HG03469 (cell line): ENCODE measurements around the gene UMODL1.

ENCODE experiments used
- ATAC-seq: cut with Tn5 transposase; IDR thresholded peaks from one replicate; pipeline ENCODE4 v1.9.1; 2021; ENCODE audit warnings: mild to moderate bottlenecking, moderate library complexity, moderate number of reproducible peaks; ENCODE audit not compliant: unreplicated experiment

UMODL1 gene

DNA sequence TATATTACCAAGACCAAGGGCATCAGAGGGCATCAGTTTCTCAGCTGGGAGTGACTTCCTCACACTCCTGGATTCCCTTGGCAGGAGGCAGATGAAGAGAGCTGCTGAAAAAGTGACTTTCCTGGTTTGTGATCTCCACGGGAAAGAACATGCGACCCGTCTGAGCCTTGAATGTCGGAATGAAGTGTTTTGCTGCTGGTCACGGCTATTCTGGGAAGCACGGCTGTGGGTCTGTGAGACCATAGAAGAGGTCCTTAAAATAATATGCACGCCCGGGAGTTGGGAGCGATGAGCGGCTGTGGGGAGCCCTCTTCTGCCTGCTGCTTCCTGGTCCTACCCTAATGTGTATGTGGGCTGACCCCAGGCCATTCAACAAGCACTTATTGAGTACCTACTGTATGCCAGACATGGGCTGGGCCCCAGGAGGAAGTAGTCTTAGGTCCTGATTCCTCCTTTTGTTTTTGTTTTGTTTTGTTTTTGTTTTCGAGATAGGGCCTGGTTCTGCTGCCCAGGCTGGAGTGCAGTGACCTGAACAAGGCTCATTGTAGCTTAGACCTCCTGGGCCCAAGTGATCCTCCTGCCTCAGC, 13.2 kb upstream of the UMODL1 start:
- no peak for ATAC-seq

DNA sequence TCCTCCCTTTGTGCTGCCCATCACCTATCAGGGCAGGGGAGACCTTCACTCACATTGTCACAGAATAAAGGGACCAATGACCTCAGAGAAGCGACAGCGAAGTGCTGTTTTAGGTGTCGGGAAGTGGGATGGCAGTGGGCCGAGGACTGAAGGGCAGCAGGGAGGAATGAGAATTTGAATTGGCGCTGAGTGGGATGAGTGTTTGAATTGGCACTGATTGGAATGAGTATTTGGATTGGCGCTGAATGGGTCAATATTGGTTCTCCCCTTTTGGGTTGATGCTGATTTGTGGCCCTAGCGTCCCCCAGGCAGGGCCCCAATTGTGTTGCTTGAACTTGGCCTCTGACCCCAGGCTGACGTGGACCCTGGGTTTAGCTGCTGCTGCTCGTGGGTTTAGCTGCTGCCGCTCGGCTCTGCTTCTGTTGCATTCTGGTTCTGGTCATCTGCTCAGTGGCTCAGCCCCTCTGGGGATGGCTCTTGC, 12.4 kb upstream of the UMODL1 start:
- no peak for ATAC-seq

DNA sequence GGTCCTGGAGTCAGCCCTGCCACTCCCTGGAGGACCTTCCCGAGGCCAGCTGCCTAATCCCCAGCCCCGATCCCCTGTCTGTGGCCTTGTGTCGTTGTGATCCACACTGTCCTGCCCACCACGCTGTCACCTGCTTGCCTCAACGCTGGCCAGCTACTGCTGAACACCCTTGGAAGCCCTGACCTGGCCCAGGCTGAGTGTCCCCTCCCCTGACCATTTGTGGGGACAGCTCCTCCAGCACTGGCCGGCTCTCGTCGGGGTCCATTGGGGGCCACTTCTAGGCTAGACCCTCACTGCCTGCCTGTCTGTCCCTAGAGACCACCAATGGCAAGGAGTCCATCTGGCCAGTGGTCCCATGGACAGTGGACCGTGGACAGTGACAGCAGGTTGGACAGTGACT, 12.0 kb upstream of the UMODL1 start:
- ATAC-seq: no peak

DNA sequence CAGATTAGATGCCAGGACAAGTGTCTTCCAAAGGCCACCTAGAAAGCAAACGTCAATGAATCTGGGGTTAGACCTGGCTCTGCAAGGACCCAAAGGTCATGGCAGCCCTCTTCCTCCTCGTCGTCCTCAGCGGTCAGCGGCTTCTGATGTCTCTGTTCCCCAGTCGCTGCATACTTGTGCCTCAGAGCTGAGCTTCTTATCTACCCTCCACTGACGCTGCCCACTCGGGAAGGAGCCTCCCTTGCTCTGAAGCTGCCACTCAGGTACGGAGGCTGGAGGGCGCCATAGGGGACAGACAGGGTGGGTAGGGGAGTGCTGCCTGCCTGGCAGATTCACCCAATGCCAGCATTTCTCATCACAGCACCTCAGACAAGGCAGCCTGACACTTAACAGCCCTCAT, 11.4 kb upstream of the UMODL1 start:
- no peak for ATAC-seq

DNA sequence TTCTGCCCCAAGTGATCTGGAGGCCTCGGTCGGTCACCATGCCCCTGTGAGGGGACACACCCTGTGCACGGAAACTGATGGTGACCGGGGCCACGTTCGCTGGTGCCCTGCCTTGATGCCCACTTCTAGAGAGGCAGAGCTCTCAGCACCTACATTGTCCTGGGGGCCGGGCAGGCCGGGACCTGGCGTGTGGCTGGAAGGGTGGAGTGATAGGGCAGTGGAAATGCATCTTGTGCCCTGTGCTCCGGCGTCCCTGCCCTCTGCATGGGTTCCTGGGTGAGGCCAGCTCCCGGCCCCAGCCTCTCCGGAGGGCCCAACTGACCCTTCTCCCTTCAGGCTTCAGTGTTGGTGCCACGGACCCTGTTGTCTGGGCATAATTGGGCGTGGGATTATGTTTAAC, 11.0 kb upstream of the UMODL1 start:
- ATAC-seq: no peak

DNA sequence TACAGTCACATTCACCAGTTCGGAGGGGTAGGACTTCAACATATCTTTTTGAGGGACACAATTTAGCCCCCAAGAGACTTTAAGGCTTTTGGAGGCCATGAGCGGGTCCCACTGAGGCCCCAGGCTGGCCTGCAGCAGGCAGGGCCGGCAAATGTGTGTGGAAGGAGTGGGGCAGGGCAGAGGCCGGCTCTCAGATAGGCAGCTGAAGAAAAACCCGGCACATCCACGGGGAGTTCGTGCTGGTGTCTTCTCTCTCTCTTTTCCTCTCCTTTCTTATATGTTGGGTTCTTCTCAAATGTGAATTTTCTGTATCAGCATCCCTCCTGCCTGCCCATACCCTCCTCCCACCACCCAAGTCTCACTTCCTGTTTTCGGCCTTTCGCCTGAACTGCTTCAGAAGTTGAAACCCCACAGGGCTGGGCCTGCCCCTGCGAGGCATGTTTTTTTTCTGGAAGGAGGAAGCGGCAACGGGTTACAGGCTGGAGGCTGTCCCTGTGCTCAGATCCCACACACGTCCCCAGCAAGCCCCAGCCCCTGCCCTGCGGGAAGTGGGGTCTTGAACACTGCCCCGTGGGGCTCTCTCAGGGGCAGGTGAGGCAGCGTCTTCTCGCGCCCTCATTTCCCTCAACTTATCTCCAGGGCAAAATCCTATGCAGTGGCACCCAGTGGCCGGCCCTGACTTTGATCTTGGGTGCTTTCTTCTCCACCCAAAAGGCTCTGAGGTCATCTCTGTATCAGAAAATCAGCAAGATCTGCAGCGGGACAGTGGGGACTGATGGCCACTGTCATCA, 9.7 kb upstream of the UMODL1 start:
- peak; percentile 26 for ATAC-seq

DNA sequence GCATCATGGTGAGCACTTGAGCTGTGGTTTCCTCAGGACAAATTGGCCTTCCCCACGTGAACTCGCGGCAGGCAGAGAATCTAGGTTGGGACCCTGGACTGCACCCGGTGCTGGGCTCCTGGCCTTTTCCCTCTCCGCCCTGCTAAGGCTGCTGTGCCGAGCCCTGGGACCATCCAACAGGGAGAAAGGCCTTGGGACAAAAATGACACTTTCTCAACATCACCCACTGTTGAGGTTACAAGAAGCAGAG, 9.2 kb upstream of the UMODL1 start:
- no peak for ATAC-seq

DNA sequence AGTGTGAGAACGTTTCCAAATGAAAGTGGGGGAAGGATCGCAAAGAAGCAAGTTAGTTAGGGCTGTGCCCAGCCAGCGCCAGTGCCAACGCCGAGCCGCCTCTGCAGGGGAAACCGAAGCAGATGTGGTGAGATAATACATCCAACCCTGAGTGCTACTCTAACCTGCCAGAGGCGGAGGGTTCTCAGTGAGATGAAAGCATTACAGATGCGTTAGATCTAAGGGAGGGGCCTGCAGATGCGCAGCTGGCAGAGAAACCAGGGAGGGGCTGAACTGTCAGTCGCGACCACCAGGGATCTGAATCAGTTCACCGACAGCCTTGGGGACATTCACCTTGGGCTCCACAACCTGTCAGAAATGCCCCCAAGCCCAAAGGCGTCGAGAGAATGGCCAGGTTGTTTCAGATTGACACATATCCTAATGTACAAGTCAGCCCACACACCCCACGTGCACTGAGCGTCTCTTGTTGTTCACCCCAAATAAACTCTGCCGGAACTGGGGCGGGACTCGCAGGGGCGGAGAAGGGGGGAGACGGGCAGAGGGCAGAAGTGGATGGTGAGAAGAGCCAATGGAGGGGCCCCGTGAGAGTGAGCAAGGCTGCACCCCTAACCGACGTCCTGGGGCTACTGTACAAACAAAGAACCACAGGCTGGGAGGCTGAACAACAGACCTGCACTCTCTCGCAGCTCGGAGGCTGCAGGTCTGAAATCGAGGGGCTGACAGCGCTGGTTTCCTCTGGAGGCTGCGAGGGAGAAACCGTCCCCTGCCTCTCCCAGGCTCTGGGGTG, 8.7 kb upstream of the UMODL1 start:
- ATAC-seq: peak; percentile 30

DNA sequence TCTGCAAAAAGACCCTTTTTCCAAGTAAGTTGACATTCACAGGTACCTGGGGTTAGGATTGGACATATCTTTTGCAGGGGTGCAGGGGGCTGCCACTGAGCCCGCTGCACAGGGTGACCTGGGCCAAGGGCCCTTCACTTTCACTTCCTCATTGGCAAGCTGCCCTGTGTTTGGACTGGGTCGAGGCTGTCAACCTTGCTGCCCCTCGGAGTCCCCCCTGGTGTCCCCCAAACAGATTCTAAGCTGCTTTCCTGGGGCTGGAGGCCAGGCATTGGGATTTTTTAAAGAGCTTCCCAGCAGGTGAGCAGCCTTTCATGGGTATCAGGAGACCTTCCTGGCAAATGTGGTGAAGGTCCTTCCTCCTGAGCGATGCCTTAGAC, 7.9 kb upstream of the UMODL1 start:
- no peak for ATAC-seq

DNA sequence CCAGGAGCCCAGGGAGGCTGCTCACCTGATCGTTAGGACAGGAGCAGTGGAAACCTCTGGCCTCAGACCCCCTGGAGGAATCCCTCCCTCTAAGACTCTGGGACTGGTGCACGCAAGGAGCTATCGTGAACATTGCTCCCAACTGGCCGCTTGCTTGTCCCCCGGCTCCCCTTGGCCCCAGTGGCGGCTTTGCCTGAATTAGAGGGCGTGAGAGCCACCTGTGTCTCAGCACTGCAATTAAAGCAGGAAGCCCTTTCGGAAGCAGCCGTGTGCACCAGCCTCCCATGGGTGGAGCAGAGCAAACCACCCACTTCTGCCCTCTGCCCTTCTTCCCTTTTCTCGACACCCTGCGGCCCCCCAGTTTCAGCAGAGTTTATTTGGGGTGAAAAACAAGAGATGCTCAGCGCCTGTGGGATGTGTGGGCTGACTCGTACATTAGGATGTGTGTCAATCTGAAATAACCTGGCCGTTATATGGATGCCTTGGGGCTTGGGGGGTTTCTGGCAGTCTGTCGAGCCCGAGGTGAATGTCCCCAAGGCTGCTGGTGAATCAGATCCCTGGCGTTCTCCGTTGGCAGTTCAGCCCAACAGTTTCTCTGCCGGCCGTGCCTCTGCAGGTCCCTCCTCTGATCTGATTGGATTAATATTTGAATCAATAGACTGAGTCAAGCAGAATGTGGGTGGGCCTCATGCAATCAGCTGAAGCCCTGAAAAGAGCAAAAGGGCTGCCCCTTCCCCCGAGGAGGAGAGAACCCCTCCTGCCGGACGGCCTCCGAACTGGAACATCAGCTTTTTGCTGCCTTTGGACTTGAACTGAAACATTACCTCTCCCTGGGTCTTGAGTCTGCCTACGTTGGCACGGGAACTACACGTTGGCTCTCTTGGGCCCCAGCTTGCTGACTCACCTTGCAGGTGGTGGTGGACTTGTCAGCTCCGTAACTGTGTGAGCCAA, 7.3 kb upstream of the UMODL1 start:
- ATAC-seq: no peak

DNA sequence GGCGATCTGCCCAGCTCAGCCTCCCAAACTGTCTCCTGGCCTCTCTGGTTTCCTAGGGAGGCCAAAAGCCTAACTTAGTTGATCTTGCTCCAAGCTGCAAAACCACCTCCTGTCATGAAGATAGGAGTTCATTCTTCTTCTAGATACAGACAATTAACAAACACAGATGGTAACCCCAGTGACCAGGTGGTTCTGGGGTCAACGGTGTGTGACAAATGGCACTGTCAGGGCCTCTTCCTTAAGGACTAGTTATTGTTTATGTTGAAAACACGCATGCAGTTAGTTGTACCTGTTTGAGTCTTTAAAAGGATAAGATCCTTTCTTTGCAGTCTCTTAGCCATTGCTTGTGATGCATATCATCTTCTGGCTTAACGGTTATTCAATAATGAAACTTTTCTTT, 4.6 kb upstream of the UMODL1 start:
- ATAC-seq: no peak

DNA sequence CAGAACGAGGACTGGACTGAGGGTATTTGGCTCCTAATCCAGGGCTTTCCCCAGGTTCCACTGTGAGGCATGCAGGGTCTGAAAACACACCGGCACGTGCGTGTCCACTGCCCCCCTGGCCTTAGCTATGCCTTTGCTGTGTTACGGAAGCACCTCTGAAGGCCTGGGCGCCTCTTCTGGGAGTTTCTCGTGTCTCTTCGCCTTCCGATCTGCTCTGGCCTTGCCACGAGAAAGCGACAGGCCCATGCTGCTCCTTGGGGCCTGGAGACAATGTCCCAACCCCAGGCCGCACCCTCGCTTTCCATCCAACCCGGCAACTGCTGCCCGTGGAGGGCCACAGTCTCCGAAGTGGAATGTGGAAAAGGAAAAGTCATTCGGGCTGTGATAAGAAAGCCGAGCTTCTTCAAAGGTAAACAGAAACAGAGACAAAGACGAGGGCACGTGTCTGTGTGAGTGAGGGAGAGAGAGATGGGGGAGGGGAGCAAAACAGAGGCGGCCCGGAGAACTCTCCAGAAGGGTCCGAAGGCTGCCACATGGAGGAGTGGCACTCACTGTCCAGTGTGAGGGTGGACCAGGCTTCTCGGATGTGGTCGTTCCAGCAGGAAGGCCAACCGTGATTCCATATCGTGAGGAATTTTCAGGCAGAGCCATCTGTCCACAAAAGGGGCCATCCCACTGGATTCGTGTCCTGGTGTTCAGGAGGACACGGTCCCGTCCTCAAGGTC, 3.4 kb upstream of the UMODL1 start:
- no peak for ATAC-seq

DNA sequence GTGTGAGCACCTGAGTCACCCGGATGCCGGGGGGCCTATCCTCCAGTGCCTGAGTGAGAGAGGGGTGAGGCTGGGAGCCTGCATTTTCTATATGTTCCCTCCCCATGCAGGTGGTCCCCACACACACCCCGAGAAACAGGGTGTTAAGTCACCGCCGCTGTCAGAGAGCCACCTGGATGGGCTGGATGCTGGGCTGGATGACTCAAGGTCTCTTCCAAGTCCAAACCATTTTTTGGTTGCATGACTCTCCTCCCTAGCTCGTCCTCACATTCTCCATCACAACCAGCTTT, 2.9 kb upstream of the UMODL1 start:
- ATAC-seq: no peak

DNA sequence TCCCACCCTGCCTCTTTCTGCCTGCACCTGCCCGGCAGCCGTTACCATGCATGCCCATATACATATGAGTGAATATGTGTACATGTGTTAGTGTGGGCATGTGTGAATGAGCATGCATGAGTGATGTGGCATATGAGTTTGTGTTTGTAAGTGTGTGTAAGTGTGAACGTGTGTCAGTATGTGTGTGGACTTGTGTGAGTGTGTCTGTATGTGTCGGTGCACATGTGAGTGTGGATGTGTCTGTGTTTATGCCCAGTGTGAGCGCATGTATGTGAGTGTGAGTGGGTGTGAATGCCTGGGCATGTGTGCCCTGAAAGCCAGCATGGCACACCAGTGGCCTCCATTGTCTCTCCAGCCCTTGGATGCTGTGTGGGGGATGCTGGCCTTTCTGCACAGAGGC, 2.5 kb upstream of the UMODL1 start:
- no peak for ATAC-seq

DNA sequence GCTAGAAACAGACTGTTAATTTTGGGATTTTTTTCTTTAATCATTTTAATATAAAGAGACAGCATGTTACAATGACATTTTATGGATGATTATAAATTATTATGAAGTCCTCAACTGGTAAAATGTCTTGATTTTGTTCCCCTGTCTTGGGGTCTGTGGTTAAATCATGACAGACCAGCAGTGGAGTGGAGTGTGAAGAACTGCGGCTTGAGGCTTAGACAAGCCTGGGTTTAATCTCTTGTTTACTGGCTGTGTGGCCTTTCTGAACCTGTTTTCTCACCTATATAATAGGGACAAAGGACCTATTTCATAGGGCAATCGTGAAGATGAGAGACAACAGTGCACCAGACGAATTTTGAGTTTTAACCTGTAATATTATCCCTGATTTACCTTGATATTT, 1.8 kb upstream of the UMODL1 start:
- no peak for ATAC-seq

DNA sequence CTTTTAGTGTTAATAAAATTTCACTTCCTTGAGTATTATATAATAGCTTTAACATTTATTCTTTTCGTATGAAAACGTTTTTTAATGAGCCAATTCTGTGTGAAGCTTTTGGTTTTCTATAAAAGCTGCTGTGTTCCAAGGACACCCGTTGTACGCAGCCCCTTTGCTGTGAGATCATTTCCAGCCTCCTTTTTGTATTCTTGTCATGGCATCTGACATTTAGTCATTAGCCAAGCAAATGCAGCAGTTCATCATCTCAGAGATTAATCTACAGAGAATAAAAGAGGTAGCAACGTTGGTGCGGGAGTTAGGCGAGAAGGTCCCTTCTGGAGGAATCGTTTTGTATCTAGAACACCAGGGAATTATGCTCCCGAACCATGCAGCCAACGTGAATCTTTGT, 1.3 kb upstream of the UMODL1 start:
- no peak for ATAC-seq

DNA sequence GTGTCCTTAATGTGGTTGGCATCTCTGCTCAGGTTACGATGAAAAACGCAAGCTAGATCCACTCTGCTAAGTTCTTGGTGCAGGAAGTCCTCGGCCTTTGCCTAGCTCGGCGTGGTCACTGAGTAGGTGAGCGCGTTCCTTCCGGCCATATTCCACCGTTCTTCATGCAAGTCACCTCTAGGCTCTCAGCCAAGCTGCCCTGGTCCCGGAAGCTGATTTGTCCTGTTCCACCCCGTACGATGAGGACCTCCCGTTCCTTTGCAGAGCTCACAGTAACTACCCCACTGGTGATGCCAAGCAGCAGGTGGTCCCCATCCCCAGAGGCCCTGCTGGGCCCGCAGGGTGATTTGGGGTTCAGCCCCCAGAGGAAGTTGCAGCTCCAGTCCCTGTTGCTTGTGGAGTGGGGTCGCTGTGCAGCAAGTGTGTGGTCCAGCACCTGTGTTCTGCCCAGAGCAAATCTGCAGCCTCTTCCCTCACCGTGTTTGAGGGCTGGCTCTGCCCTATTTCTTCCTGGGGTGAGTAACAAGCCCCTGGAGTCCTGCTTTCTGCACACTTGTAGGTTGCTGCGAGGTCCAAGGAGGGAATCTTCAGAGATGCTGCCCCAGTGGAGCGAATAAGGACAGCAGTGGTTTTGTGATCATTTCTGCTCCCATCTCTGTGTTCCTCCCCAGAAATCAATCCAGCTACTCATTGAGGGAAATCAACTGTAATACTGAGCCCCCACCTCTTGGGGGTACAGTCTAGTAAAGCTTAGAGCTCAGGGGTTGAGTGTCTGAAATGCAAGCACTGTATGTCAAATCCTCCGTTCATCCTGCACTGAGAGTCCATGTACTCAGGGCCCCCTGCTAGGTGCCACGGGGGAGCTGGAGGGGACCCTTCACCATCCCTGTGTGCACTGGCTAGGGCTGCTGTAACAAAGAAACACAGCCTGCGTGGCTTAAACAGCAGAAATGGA, 2.3 kb downstream of the UMODL1 start:
- ATAC-seq: no peak

DNA sequence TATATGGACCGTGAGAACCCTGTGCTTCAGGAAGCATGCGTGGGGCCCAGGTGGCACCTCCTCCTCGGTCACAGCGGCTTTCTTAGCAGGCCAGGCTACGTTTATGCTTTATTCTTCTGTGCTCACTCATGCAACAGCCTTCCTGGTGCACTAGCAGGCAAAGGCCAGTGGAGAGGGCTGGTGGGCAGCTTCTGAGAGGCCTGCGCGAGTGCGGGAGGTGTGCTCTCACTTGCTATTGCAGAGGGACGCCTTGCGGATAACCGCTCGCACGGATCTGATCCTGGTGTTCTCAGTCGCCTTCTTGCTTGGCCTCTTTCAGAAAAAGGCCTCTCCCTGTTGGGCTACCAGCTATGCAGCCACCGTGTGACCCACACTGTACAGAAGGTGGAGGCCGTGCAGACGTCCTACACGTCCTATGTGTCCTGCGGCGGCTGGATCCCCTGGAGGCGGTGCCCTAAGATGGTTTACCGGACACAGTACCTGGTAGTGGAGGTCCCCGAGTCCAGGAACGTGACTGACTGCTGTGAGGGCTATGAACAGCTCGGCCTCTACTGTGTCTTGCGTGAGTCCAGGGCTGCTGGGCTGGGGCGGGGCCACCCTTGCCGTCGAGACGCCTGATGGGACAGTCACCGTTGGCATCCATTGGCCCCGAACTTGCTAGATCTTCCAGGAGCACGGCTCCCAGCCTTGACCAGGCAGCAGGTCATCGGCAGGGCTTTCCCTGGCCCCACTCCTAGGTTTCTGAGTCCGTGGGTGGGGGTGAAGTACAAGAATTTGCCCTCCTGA, 4.8 kb downstream of the UMODL1 start:
- ATAC-seq: no peak
